Liver (tissue), 3 donors: ENCODE measurements around the gene LIMA1.

ENCODE experiments used
- CTCF ChIP-seq: fragments of 150-350 bp; IDR thresholded peaks from 2 replicates; pipeline ENCODE4 v1.5.1; 2017; ENCODE audit warnings: improper control_type of control experiment, low read depth, low read length; ENCODE audit not compliant: missing input control
- GABPA ChIP-seq, 2 donors: IDR thresholded peaks in 1 of 2; conservative IDR thresholded peaks in 1 of 2; 2 replicates each; pipeline ENCODE4 v1.6.1; 2016; ENCODE audit warnings: antibody characterized with exemption in 2 of 2, mild to moderate bottlenecking in 1 of 2, moderate library complexity in 1 of 2
- donor health status: healthy.
- donor health status: healthy.

GRCh38 chr12:50282721-50283228, 545 bp downstream of the LIMA1 start:
- TF ChIP-seq GABPA (IDR thresholded peaks at IDR 0.05 in 1 of 2, conservative IDR thresholded peaks at IDR 0.05 in 1 of 2) (no peak), CTCF (no peak)
